Measurements from ENCODE around the gene NRCAM. TPM values are rescaled to one million over a fixed set of nuclear protein-coding genes. Genes with fewer than 3 reads are reported as not detected.

NRCAM gene
- total RNA-seq, 1 donor from 2014 or later, result 7.9 TPM

GRCh38 chr7:108234281-108234680 is 222.0 kb downstream of the NRCAM start:
- Histone ChIP-seq H3K4me1 (no peaks in the 10 kb centered on the region), H3K27me3 (no peaks in the 10 kb centered on the region), H3K4me3 (no peak overlapping the region), H3K36me3 (no peaks in the 10 kb centered on the region), H3K9me3 (no peaks in the 10 kb centered on the region), H3K27ac (no peak overlapping the region)
- no peak for DNase-seq (ENCODE audit: extremely low spot score in 2 of 2)
- intact Hi-C loops (cut with DNase I), result no loop called here
- no peak for TF ChIP-seq POLR2AphosphoS5 (IDR thresholded peaks at IDR 0.05; ENCODE audit: insufficient read depth in 1 of 2, low read depth in 1 of 2)
- TF ChIP-seq CTCF (IDR thresholded peaks at IDR 0.05), result no peak
- no peak for TF ChIP-seq POLR2A (IDR thresholded peaks at IDR 0.05)

- DNase-seq (ENCODE audit: extremely low spot score in 2 of 2), result no peak
- H3K4me3 ChIP-seq, result no peak overlapping the region
- no peaks in the 10 kb centered on the region for H3K4me1 ChIP-seq
- H3K9me3 ChIP-seq, result no peaks in the 10 kb centered on the region
- no peaks in the 10 kb centered on the region for H3K27me3 ChIP-seq
- H3K27ac ChIP-seq, result no peak overlapping the region
- H3K36me3 ChIP-seq, result no peaks in the 10 kb centered on the region
- intact Hi-C loops (cut with DNase I), result no loop called here
- no peak for TF ChIP-seq POLR2AphosphoS5 (IDR thresholded peaks at IDR 0.05; ENCODE audit: insufficient read depth in 1 of 2, low read depth in 1 of 2)
- TF ChIP-seq CTCF (IDR thresholded peaks at IDR 0.05), result no peak
- no peak for TF ChIP-seq POLR2A (IDR thresholded peaks at IDR 0.05)
Observed at GRCh38 chr7:108232076-108232475, 224.2 kb downstream of the NRCAM start.

- DNase-seq (ENCODE audit: extremely low spot score in 2 of 2), result no peak
- H3K9me3 ChIP-seq, result no peaks in the 10 kb centered on the region
- no peaks in the 10 kb centered on the region for H3K27me3 ChIP-seq
- no peaks in the 10 kb centered on the region for H3K36me3 ChIP-seq
- no peak overlapping the region for H3K27ac ChIP-seq
- H3K4me1 ChIP-seq, result no peaks in the 10 kb centered on the region
- H3K4me3 ChIP-seq, result no peak overlapping the region
- intact Hi-C loops (cut with DNase I), result no loop called here
- no peak for TF ChIP-seq POLR2AphosphoS5 (IDR thresholded peaks at IDR 0.05; ENCODE audit: insufficient read depth in 1 of 2, low read depth in 1 of 2)
- no peak for TF ChIP-seq POLR2A (IDR thresholded peaks at IDR 0.05)
- no peak for TF ChIP-seq CTCF (IDR thresholded peaks at IDR 0.05)
Observed at GRCh38 chr7:108231221-108231620, 225.0 kb downstream of the NRCAM start.

GRCh38 chr7:108227366-108227765 is 228.9 kb downstream of the NRCAM start:
- Histone ChIP-seq H3K36me3 (no peaks in the 10 kb centered on the region), H3K4me1 (no peaks in the 10 kb centered on the region), H3K9me3 (no peaks in the 10 kb centered on the region), H3K4me3 (no peak overlapping the region), H3K27me3 (no peaks in the 10 kb centered on the region), H3K27ac (no peak overlapping the region)
- intact Hi-C loops (cut with DNase I), result no loop called here
- no peak for DNase-seq (ENCODE audit: extremely low spot score in 2 of 2)
- TF ChIP-seq CTCF (IDR thresholded peaks at IDR 0.05) (no peak), POLR2AphosphoS5 (IDR thresholded peaks at IDR 0.05; ENCODE audit: insufficient read depth in 1 of 2, low read depth in 1 of 2) (no peak), POLR2A (IDR thresholded peaks at IDR 0.05) (no peak)

- no peaks in the 10 kb centered on the region for H3K36me3 ChIP-seq
- intact Hi-C loops (cut with DNase I), result no loop called here
- TF ChIP-seq CTCF (IDR thresholded peaks at IDR 0.05) (no peak), POLR2A (IDR thresholded peaks at IDR 0.05) (no peak), POLR2AphosphoS5 (IDR thresholded peaks at IDR 0.05; ENCODE audit: insufficient read depth in 1 of 2, low read depth in 1 of 2) (no peak)
Observed at GRCh38 chr7:108226816-108227299, 229.4 kb downstream of the NRCAM start.

More at GRCh38 chr7:108226816-108227299, 229.4 kb downstream of the NRCAM start:
- DNase-seq (ENCODE audit: extremely low spot score in 2 of 2), result no peak
- H3K4me3 ChIP-seq, result no peak overlapping the region
- no peaks in the 10 kb centered on the region for H3K4me1 ChIP-seq
- H3K27ac ChIP-seq, result no peak overlapping the region
- no peaks in the 10 kb centered on the region for H3K9me3 ChIP-seq
- no peaks in the 10 kb centered on the region for H3K27me3 ChIP-seq

All from vagina (tissue), 2 donors.